ENCODE data around the gene COLEC12. TPM values are rescaled to one million over a fixed set of nuclear protein-coding genes. Genes with fewer than 3 reads are reported as not detected.

The COLEC12 gene
- total and polyA plus RNA-seq, 5 donors from 2014 or later, result not detected

GRCh38 chr18:394262-394986, 106.1 kb downstream of the COLEC12 start:
- Mint-ChIP-seq H3K9me3 (peaks cover 0 to 1% (median 0%) of the 10 kb centered on the region in 7 donors), H3K4me3 (no peak overlapping the region), H3K36me3 (no peaks in the 10 kb centered on the region), H3K27ac (no peak overlapping the region), H3K27me3 (peaks cover 14% of the 10 kb centered on the region), H3K4me1 (no peaks in the 10 kb centered on the region)
- no peaks in the 10 kb centered on the region for H3K36me3 ChIP-seq (ENCODE audit: control insufficient read depth, insufficient read depth, low read length)
- no peaks in the 10 kb centered on the region for H3K9me3 ChIP-seq (ENCODE audit: control insufficient read depth in 2 of 2, low read length in 2 of 2)
- ATAC-seq (ENCODE audit: low read depth in 2 of 2) (no peak), DNase-seq (no peak)
- no peaks in the 10 kb centered on the region for H3K27me3 ChIP-seq (ENCODE audit: control insufficient read depth, insufficient read depth, low read length)
- no peak overlapping the region for H3K27ac ChIP-seq (ENCODE audit: insufficient read depth, low read length, poor library complexity, severe bottlenecking)
- H3K4me1 ChIP-seq (ENCODE audit: control insufficient read depth, insufficient read depth, low read length, poor library complexity, severe bottlenecking), result no peaks in the 10 kb centered on the region
- no peak overlapping the region for H3K4me3 ChIP-seq (ENCODE audit: low read depth, low read length)

GRCh38 chr18:393574-393957, 106.9 kb downstream of the COLEC12 start:
- ATAC-seq (ENCODE audit: low read depth in 2 of 2) (no peak), DNase-seq (no peak)
- H3K4me3 Mint-ChIP-seq, result no peak overlapping the region
- H3K27ac Mint-ChIP-seq, result no peak overlapping the region
- no peaks in the 10 kb centered on the region for H3K4me1 Mint-ChIP-seq
- H3K27me3 ChIP-seq (ENCODE audit: control insufficient read depth, insufficient read depth, low read length), result no peaks in the 10 kb centered on the region
- H3K27me3 Mint-ChIP-seq, result peaks cover 13% of the 10 kb centered on the region
- no peaks in the 10 kb centered on the region for H3K36me3 Mint-ChIP-seq
- H3K4me1 ChIP-seq (ENCODE audit: control insufficient read depth, insufficient read depth, low read length, poor library complexity, severe bottlenecking), result no peaks in the 10 kb centered on the region
- no peaks in the 10 kb centered on the region for H3K36me3 ChIP-seq (ENCODE audit: control insufficient read depth, insufficient read depth, low read length)
- H3K9me3 ChIP-seq (ENCODE audit: control insufficient read depth in 2 of 2, low read length in 2 of 2), result no peaks in the 10 kb centered on the region
- no peak overlapping the region for H3K27ac ChIP-seq (ENCODE audit: insufficient read depth, low read length, poor library complexity, severe bottlenecking)
- H3K9me3 Mint-ChIP-seq, result peaks cover 0 to 3% (median 0%) of the 10 kb centered on the region in 7 donors
- no peak overlapping the region for H3K4me3 ChIP-seq (ENCODE audit: low read depth, low read length)

GRCh38 chr18:392928-393573, 107.5 kb downstream of the COLEC12 start:
- H3K9me3 ChIP-seq (ENCODE audit: control insufficient read depth in 2 of 2, low read length in 2 of 2), result no peaks in the 10 kb centered on the region
- no peaks in the 10 kb centered on the region for H3K4me1 ChIP-seq (ENCODE audit: control insufficient read depth, insufficient read depth, low read length, poor library complexity, severe bottlenecking)
- Mint-ChIP-seq H3K9me3 (peaks cover 0 to 3% (median 0%) of the 10 kb centered on the region in 7 donors), H3K27ac (no peak overlapping the region), H3K4me1 (no peaks in the 10 kb centered on the region), H3K27me3 (peaks cover 13% of the 10 kb centered on the region), H3K4me3 (no peak overlapping the region), H3K36me3 (no peaks in the 10 kb centered on the region)
- H3K36me3 ChIP-seq (ENCODE audit: control insufficient read depth, insufficient read depth, low read length), result no peaks in the 10 kb centered on the region
- no peak overlapping the region for H3K4me3 ChIP-seq (ENCODE audit: low read depth, low read length)
- ATAC-seq (ENCODE audit: low read depth in 2 of 2) (no peak), DNase-seq (no peak)
- no peak overlapping the region for H3K27ac ChIP-seq (ENCODE audit: insufficient read depth, low read length, poor library complexity, severe bottlenecking)
- no peaks in the 10 kb centered on the region for H3K27me3 ChIP-seq (ENCODE audit: control insufficient read depth, insufficient read depth, low read length)

GRCh38 chr18:390741-391478, 109.6 kb downstream of the COLEC12 start:
- no peak for DNase-seq
- no peak overlapping the region for H3K4me3 ChIP-seq (ENCODE audit: low read depth, low read length)
- no peaks in the 10 kb centered on the region for H3K9me3 ChIP-seq (ENCODE audit: control insufficient read depth in 2 of 2, low read length in 2 of 2)
- Mint-ChIP-seq H3K9me3 (peaks cover 0 to 3% (median 0%) of the 10 kb centered on the region in 7 donors), H3K4me3 (no peak overlapping the region), H3K27me3 (peaks cover 13% of the 10 kb centered on the region), H3K4me1 (no peaks in the 10 kb centered on the region), H3K36me3 (no peaks in the 10 kb centered on the region), H3K27ac (no peak overlapping the region)
- H3K4me1 ChIP-seq (ENCODE audit: control insufficient read depth, insufficient read depth, low read length, poor library complexity, severe bottlenecking), result no peaks in the 10 kb centered on the region
- H3K27me3 ChIP-seq (ENCODE audit: control insufficient read depth, insufficient read depth, low read length), result no peaks in the 10 kb centered on the region
- no peak overlapping the region for H3K27ac ChIP-seq (ENCODE audit: insufficient read depth, low read length, poor library complexity, severe bottlenecking)
- no peaks in the 10 kb centered on the region for H3K36me3 ChIP-seq (ENCODE audit: control insufficient read depth, insufficient read depth, low read length)
- ATAC-seq (ENCODE audit: low read depth in 2 of 2), result no peak

GRCh38 chr18:389658-390357, 110.7 kb downstream of the COLEC12 start:
- no peaks in the 10 kb centered on the region for H3K4me1 ChIP-seq (ENCODE audit: control insufficient read depth, insufficient read depth, low read length, poor library complexity, severe bottlenecking)
- no peaks in the 10 kb centered on the region for H3K36me3 ChIP-seq (ENCODE audit: control insufficient read depth, insufficient read depth, low read length)
- H3K4me1 Mint-ChIP-seq, result no peaks in the 10 kb centered on the region
- H3K4me3 Mint-ChIP-seq, result no peak overlapping the region
- H3K9me3 Mint-ChIP-seq, result peaks cover 0 to 3% (median 0%) of the 10 kb centered on the region in 7 donors
- H3K27ac ChIP-seq (ENCODE audit: insufficient read depth, low read length, poor library complexity, severe bottlenecking), result no peak overlapping the region
- H3K27me3 Mint-ChIP-seq, result peaks cover 13% of the 10 kb centered on the region
- no peaks in the 10 kb centered on the region for H3K27me3 ChIP-seq (ENCODE audit: control insufficient read depth, insufficient read depth, low read length)
- H3K9me3 ChIP-seq (ENCODE audit: control insufficient read depth in 2 of 2, low read length in 2 of 2), result no peaks in the 10 kb centered on the region
- DNase-seq (no peak), ATAC-seq (ENCODE audit: low read depth in 2 of 2) (no peak)
- no peak overlapping the region for H3K4me3 ChIP-seq (ENCODE audit: low read depth, low read length)
- no peaks in the 10 kb centered on the region for H3K36me3 Mint-ChIP-seq
- no peak overlapping the region for H3K27ac Mint-ChIP-seq

GRCh38 chr18:388200-388599, 112.3 kb downstream of the COLEC12 start:
- no peaks in the 10 kb centered on the region for H3K4me1 Mint-ChIP-seq
- no peaks in the 10 kb centered on the region for H3K9me3 ChIP-seq (ENCODE audit: control insufficient read depth in 2 of 2, low read length in 2 of 2)
- no peak overlapping the region for H3K27ac ChIP-seq (ENCODE audit: insufficient read depth, low read length, poor library complexity, severe bottlenecking)
- no peak overlapping the region for H3K4me3 ChIP-seq (ENCODE audit: low read depth, low read length)
- no peak overlapping the region for H3K4me3 Mint-ChIP-seq
- no peaks in the 10 kb centered on the region for H3K36me3 Mint-ChIP-seq
- H3K27me3 ChIP-seq (ENCODE audit: control insufficient read depth, insufficient read depth, low read length), result no peaks in the 10 kb centered on the region
- H3K27me3 Mint-ChIP-seq, result peaks cover 20% of the 10 kb centered on the region
- no peak overlapping the region for H3K27ac Mint-ChIP-seq
- H3K9me3 Mint-ChIP-seq, result peaks cover 0 to 5% (median 2%) of the 10 kb centered on the region in 7 donors
- no peaks in the 10 kb centered on the region for H3K4me1 ChIP-seq (ENCODE audit: control insufficient read depth, insufficient read depth, low read length, poor library complexity, severe bottlenecking)
- DNase-seq (no peak), ATAC-seq (ENCODE audit: low read depth in 2 of 2) (no peak)
- H3K36me3 ChIP-seq (ENCODE audit: control insufficient read depth, insufficient read depth, low read length), result no peaks in the 10 kb centered on the region

- H3K27ac Mint-ChIP-seq, result no peak overlapping the region
- peaks cover 20% of the 10 kb centered on the region for H3K27me3 Mint-ChIP-seq
- no peaks in the 10 kb centered on the region for H3K4me1 Mint-ChIP-seq
- no peak for DNase-seq
- no peak for ATAC-seq (ENCODE audit: low read depth in 2 of 2)
- no peaks in the 10 kb centered on the region for H3K9me3 ChIP-seq (ENCODE audit: control insufficient read depth in 2 of 2, low read length in 2 of 2)
- H3K27ac ChIP-seq (ENCODE audit: insufficient read depth, low read length, poor library complexity, severe bottlenecking), result no peak overlapping the region
- no peaks in the 10 kb centered on the region for H3K4me1 ChIP-seq (ENCODE audit: control insufficient read depth, insufficient read depth, low read length, poor library complexity, severe bottlenecking)
- no peaks in the 10 kb centered on the region for H3K36me3 ChIP-seq (ENCODE audit: control insufficient read depth, insufficient read depth, low read length)
- H3K4me3 Mint-ChIP-seq, result no peak overlapping the region
- no peak overlapping the region for H3K4me3 ChIP-seq (ENCODE audit: low read depth, low read length)
- no peaks in the 10 kb centered on the region for H3K36me3 Mint-ChIP-seq
- no peaks in the 10 kb centered on the region for H3K27me3 ChIP-seq (ENCODE audit: control insufficient read depth, insufficient read depth, low read length)
- H3K9me3 Mint-ChIP-seq, result peaks cover 0 to 6% (median 3%) of the 10 kb centered on the region in 7 donors
Measured at GRCh38 chr18:386994-387393, 113.5 kb downstream of the COLEC12 start.

Data from CD4-positive, CD25-positive, alpha-beta regulatory T cell (primary cell).